ENCODE measurements around the gene UQCRHL. TPM values are rescaled to one million over a fixed set of nuclear protein-coding genes. Genes with fewer than 3 reads are reported as not detected.

Gene UQCRHL
- total RNA-seq, 1 donor from 2014 or later = 3.5 TPM

Other genes starting within 250 kb of the UQCRHL start
- gene AGMAT, start 222.6 kb downstream of the UQCRHL start, total RNA-seq = 0.16 to 0.31 TPM (median 0.25 TPM) in 3 replicates
- gene DDI2, start 190.2 kb downstream of the UQCRHL start, total RNA-seq = 31.7 to 34.5 TPM (median 34.1 TPM) in 3 replicates
- 59.9 to 63.0 TPM (median 60.6 TPM) in 3 replicates for gene PLEKHM2, start 123.3 kb downstream of the UQCRHL start, total RNA-seq
- 6.1 to 7.0 TPM (median 6.6 TPM) in 3 replicates for gene SLC25A34, start 71.4 kb downstream of the UQCRHL start, total RNA-seq
- gene TMEM82, start 65.2 kb downstream of the UQCRHL start, total RNA-seq = not detected in 3 replicates
- 101 to 103 TPM (median 101 TPM) in 3 replicates for gene FBLIM1, start 48.9 kb downstream of the UQCRHL start, total RNA-seq
- 74.5 to 88.0 TPM (median 82.1 TPM) in 3 replicates for gene SPEN, start 40.1 kb upstream of the UQCRHL start, total RNA-seq
- 46.0 to 48.6 TPM (median 48.6 TPM) in 3 replicates for gene ZBTB17, start 168.5 kb upstream of the UQCRHL start, total RNA-seq
- not detected in 3 replicates for gene SRARP, start 196.6 kb upstream of the UQCRHL start, total RNA-seq
- 5.0 to 6.3 TPM (median 6.3 TPM) in 3 replicates for gene HSPB7, start 210.4 kb upstream of the UQCRHL start, total RNA-seq
- gene CLCNKA, start 214.4 kb upstream of the UQCRHL start, total RNA-seq = 3.0 to 3.5 TPM (median 3.2 TPM) in 3 replicates
- 2.9 to 3.6 TPM (median 3.0 TPM) in 3 replicates for gene CLCNKB, start 236.1 kb upstream of the UQCRHL start, total RNA-seq